NCI-H2171 treated with DMSO at 0.1 percent for 48 hours (cell line): Measurements from ENCODE around the gene SIPA1.
"Not testable (repeated sequence)": the region's sequence is repeated elsewhere in the genome, so short reads cannot be mapped to it uniquely, and the experiment has no call there.

Experiments used
- DNase-seq: peaks from one replicate; lab custom pipeline; 2025; lab: John Stamatoyannopoulos, UW

SIPA1 gene

DNA sequence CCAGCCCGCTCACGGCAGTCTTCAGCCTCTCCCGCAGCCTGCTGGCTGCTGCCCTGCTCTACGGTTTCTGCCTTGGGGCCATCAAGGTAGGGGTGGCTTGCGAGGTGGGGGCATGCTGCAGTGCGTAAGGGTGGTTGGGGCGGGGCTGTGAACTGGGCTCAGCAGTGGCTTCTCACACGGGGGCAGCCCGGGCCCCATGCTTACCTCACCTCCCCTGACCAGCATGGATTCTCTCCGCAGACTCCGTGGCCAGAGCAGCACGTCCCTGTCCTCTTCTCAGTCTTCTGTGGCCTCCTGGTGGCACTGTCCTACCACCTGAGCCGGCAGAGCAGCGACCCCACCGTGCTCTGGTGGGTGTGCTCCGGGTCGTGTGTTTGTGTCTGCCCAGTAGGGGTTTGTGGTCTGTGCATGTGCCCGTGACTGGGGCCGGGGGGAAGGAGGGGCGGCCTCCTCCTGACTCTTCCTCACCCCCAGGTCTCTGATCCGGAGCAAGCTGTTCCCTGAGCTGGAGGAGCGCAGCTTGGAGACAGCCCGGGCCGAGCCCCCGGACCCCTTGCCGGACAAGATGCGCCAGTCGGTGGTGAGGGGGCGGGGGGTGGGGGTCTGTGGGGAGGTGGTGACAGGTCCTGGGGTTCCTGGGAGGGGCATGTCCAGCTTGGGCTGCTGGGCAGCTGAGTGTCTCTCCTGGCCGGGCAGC is 12.8 kb upstream of the SIPA1 start:
- DNase-seq, result no peak

DNA sequence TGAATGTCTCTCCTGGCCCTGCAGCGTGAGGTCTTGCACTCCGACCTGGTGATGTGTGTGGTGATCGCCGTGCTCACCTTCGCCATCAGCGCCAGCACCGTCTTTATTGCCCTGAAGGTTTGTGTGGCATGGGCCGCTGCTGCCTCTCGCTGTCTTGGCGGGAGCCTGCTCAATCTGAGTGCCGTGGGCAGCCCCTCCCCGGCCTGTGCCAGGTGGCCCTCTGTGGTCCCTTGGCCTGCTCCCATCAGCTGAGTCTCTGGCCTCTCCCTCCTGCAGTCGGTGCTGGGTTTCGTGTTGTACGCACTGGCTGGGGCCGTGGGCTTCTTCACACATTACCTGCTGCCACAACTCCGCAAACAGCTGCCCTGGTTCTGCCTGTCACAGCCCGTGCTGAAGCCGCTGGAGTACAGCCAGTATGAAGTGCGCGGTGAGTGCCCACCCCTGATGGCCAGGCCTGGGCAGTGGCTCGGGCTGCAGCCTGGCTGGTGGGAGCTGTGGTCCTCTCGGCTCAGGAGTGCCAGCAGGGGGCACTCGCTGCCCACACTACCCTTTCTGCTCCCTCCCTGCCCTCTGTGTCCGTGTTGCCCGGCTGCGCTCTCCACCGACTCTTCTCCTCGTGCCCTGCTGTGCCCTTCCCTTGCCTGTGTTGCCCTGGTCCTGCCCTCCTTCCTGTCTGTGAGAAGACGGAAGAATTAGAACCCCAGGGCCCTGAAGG is 12.1 kb upstream of the SIPA1 start:
- peak; percentile 21 for DNase-seq

DNA sequence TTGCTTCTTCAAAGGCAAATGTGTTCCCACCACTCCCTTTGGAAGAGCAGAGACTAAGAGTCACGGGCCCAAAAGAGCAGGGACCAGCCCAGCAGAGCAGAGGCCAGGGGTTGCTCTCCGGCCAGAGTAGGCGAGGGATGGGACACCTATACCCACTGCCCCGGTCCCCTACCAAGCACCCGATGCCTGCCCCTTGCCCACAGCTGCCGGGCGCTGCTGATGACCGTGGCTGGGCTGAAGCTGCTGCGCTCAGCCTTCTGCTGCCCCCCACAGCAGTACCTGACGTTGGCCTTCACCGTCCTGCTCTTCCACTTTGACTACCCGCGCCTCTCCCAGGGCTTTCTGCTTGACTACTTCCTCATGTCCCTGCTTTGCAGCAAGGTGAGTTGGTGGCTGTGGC is 10.7 kb upstream of the SIPA1 start:
- DNase-seq, result no peak

DNA sequence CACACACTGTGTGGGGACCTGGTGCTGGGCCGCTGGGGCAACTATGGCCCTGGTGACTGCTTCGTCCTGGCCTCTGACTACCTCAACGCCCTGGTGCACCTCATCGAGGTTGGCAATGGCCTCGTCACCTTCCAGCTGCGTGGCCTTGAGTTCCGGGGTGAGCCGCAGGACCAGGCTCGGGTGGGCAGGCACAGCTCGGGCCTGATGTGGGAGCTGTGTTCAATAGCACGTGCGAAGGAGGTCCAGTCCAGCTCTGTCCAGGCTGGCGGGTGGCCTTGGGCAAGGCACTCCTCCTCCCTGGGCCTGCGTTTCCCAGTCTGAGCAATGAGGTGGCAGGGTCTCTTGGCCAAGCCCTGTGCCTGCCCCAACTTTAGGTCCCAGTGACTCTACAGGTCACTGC is 8.3 kb upstream of the SIPA1 start:
- no peak for DNase-seq

DNA sequence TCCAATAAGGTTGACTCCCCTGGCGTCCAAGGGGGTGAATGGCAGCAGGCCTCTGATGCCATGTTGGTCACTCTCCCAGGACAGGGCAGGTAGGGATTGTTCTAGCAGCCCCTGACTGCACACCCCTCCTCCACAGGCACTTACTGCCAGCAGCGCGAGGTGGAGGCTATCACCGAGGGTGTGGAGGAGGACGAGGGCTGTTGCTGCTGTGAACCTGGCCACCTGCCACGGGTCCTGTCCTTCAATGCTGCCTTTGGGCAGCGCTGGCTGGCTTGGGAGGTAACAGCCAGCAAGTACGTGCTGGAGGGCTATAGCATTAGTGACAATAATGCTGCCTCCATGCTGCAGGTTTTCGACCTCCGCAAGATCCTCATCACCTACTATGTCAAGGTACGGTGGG is 7.7 kb upstream of the SIPA1 start:
- no peak for DNase-seq

DNA sequence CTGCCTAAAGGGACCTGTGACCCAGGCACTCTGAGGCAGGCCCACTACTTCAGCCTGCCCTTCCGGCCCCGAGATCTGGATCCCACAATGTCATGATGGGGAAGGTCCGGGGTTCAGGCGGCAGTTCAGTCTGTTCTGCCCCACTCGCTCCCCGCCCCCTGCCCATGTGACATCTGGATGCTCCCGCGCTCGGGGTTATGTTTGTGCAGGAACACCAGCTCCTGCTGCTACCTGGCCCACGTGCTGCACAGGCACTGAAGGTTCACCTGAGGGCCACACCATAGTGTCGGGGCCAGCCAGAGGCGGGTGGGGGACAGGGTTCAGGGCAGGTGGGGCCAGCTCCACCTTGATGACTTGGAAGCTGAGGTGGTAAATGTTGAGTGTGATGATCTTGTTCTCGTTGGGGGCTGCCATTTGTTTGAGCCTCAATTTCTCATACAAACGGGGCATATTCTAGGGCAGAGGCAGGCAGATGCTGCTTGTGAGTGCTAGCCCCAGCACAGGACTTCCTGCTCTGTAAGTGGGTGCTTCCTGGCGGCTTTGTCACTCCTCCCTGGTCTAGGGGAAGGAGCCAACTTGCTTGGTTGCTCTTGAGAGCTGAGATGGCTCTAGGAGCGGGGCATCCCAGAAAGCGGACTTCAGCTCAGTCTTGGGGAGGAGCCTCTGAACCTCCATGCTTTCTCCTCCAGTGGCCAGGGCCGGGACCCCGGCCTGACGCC is 4.4 kb upstream of the SIPA1 start:
- no peak for DNase-seq

DNA sequence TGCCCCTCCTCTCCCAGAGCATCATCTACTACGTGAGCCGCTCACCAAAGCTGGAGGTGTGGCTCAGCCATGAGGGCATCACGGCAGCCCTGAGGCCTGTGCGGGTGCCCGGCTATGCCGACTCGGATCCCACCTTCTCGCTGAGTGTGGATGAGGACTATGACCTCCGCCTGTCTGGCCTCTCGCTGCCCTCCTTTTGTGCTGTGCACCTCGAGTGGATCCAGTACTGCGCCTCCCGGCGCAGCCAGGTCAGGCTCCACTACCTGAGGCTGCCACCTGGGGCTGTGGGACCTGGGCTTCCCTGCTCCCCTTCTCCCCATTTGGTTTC is 3.8 kb upstream of the SIPA1 start:
- DNase-seq, result no peak

DNA sequence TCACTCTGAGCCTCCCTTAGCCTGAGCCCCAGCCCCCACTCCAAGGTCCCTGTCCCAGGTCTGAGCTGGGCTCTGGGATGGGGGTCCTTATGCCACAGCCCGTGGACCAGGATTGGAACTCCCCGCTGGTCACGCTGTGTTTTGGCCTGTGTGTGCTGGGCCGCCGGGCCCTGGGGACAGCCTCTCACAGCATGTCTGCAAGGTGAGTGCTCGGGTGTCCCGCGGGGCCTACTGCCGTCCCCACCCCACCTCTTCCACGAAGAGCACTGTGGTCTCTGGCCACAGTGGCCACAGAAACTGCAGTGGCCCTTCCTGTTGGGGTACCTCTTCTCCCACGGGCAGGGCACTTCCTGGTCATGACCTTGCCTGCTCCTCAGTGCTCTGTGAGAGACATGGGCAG is 3.5 kb upstream of the SIPA1 start:
- DNase-seq, result no peak

DNA sequence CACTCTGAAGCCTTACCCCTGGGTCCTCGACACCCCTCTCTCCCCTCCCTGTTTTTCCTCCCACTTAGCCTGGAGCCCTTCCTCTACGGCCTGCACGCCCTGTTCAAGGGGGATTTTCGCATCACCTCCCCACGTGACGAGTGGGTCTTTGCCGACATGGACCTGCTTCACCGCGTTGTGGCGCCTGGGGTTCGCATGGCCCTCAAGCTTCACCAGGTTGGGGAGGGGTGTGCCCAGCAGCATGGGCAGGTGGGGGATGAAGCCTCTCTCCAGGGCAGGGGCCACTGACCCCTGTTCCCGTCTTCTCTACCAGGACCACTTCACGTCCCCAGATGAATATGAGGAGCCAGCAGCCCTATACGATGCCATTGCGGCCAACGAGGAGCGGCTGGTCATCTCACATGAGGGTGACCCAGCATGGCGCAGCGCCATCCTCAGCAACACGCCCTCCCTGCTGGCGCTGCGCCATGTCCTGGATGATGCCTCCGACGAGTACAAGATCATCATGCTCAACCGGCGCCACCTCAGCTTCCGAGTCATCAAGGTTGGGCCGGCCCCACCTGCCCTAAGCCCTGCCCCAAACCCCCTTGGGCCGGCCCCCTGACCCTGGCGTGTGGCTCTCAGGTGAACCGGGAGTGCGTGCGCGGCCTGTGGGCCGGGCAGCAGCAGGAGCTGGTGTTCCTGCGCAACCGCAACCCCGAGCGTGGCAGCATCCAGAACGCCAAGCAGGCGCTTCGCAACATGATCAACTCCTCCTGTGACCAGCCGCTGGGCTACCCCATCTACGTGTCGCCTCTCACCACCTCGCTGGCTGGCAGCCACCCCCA is 2.8 kb upstream of the SIPA1 start:
- no peak for DNase-seq

DNA sequence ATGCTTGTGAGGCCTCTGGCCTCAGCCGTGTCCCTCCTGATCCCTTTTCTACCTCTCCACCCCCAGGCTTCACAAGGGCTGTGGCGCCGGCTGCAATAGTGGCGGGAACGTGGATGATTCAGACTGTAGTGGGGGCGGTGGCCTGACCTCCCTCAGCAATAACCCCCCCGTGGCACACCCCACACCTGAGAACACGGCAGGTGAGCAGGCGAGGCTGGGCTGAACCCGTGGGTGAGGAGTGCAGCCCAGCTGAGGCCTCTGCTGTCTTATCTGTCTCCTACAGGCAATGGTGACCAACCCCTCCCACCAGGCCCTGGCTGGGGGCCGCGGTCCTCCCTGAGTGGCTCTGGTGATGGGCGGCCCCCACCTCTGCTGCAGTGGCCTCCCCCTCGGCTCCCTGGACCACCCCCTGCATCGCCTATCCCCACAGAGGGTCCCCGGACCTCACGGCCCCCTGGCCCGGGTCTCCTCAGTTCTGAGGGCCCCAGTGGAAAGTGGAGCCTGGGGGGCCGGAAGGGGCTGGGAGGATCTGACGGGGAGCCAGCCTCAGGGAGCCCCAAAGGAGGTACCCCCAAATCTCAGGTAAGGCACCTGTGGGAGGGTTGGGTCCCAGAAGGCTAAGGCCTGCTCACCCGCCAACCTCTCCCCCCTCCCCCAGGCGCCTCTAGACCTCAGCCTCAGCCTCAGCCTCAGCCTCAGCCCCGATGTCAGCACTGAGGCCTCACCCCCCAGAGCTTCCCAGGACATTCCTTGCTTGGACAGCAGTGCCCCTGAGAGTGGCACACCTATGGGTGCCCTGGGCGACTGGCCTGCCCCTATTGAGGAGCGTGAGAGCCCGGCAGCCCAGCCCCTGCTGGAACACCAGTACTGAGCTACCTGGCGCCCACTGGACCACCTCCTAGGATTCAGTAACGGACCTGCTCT is 1.5 kb upstream of the SIPA1 start:
- no peak for DNase-seq

DNA sequence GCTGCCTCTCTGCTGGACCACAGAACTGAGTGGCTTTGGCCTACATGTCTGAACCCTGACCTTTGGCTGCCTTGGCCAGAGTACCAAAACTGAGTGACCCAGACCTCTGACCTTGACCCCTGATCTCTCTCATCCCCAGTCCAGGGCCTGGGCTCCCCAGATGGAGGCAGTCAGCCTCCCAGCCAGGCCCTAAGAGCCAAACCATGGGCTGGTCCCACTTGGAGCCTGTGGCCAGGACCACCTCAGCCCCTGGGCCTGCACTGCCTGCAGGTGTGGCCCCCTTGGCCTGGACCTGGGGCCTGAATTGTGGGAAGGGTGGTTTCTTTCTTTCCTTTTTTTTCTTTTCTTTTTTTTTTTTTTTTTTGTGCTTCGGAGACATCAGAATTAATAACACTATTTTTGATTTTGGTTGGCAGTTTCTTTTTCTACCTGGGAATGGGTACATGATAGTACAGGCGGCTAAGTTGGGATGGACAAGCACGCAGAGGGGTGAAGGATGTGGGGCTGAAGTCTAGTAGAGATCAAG is 806 bp upstream of the SIPA1 start:
- no peak for DNase-seq

DNA sequence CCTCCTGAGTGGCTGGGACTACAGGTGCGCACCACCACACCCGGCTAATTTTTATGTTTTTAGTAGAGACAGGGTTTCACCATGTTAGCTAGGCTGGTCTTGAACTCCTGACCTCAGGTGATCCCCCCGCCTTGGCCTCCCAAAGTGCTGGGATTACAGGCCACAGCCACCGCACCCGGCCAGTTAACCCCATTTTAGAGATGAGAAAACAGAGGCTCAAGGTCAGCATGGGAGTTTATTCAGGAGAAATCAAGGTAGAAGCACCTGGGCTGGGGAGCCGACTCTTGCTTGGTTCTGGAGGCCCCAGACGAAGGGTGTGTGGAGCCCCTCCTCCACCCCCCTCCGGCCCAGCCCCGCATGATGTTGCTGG is 1.3 kb downstream of the SIPA1 start:
- not testable (repeated sequence) for DNase-seq

DNA sequence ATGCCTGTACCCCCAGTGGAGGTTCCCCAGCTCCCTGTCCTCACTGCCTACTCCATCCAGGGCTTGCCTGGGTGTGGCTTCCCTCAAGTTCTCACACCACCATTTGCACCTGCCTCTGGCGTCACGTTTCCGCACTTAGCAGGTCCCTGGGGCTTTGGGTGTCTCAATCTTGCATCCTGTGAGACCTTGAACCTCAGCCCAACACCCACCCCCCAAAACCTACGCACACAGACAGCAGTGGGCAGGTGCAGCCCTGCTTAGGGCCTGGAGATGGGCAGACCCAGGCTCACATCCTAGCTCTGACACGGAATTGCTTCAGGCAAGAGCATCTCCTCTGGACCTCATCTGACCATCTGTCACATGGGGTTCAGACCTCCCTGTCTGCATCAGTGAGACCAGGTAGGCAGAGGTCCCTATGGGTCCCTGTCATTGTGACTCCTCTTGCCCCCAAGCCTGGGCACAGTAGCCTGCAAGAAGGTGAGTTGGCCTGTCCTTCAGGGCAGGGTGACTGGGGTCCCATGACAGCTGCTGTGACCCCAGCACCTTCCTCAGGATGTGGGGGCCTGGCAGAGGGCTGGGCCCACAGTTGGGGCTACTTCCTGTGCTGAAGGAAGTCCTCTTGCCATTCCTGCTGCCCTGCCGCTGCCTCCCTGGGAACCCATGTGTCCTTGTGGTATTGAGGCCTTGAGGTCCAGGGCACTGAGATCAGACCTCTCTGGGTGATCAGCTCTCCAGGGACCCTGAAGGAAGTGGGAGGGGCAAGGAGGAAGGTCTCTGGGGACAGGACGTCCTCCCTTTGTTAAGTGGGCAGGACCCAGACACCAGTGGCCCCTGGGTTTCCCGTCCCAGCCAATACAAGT is 2.0 kb downstream of the SIPA1 start:
- DNase-seq, result peak; percentile 7

DNA sequence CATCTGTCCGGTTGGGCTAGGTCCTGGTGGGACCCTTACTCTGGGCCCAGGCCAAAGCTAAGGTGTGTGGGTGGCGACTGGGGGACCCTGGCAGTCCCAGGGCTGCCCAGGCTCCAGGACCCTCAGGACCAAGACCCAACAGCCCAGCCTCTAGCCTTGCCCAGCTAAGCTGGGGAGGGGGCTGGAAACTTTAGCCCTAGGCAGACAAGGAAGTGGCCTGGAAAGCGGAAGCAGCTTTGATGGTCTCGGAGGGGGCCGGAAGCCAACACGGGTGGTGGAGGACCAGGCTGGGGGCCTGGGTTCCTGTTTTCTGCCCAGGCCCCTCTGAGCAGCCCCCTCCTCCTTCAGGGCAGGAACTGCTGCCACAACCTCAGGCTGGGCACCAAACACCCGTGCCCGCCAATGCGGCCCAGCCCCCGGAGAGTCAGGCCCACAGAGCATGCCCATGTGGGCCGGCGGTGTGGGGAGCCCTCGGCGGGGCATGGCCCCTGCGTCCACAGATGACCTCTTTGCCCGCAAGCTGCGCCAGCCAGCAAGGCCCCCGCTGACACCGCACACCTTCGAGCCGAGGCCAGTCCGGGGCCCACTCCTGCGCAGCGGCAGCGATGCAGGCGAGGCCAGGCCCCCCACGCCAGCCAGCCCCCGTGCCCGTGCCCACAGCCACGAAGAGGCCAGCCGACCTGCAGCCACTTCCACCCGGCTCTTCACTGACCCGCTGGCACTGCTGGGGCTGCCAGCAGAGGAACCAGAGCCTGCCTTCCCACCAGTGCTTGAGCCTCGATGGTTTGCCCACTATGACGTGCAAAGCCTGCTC is 2.8 kb downstream of the SIPA1 start:
- DNase-seq, result no peak

DNA sequence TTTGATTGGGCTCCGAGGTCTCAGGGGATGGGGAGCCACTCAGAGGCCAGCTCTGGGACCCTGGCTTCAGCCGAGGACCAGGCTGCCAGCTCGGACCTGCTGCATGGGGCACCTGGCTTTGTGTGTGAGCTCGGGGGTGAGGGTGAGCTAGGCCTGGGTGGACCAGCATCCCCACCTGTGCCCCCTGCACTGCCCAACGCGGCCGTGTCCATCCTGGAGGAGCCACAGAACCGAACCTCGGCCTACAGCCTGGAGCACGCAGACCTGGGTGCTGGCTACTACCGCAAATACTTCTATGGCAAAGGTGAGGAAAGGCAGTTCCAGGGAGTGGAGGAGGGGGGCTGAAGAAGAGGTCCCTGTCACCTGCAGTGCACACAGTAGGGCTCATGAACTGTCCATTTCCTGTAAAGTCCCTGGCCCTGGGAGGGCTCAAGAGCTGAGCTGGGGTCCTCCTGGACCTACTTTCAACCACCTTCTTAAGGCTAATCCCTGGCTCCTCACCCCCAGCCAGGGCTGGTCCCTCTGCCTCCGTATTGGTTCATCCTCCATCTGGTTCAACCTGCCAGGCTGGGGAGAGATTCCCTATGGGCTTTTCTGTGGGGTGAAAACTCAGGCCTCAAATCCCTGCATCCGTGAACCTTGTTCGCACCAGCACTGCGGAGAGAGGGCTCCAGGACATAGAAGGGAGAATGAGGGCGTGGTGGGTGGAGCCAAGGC is 3.6 kb downstream of the SIPA1 start:
- DNase-seq, result no peak

DNA sequence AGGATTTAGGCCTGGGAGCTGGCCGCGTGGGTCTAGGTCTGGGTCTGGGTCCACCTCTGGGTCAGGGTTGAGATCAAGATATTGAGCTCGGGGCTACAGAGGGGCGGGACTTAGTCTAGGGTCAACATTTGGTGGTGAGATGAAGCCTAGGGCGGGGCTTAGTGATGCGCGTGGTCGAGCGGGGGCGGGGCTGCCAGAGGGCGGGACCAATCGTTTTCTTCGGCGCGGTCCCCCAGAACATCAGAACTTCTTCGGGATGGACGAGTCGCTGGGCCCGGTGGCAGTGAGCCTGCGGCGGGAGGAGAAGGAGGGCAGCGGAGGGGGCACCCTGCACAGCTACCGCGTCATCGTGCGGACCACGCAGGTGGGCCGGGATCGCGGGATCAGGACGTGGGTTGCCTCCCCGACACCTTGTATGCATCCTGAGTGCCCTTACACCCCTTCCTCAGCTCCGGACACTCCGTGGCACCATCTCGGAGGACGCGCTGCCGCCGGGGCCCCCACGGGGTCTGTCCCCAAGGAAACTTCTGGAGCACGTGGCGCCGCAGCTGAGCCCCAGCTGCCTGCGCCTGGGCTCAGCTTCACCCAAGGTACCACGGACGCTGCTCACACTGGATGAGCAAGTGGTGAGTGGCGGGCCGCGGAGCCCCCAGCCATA is 4.2 kb downstream of the SIPA1 start:
- no peak for DNase-seq

DNA sequence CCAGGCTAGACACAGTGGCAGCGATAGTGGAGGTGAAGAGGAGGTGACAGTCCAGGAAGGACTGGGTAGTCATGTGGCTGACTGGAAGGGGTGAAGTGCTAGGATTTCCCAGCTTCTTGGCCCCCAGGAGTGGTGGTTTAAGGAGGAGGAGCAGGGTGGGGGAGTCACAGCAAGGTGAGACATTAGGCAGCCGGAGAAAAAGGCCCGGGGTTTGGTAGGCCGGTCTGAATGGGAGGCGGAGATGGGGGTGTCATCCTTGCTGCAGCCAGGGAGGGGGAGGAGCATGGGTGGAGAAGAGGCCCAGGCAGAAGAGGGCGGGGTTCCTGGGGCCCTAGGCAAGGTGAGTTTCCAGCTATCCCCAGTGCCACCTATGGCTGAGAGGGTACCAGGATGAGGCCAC is 6.1 kb downstream of the SIPA1 start:
- no peak for DNase-seq

DNA sequence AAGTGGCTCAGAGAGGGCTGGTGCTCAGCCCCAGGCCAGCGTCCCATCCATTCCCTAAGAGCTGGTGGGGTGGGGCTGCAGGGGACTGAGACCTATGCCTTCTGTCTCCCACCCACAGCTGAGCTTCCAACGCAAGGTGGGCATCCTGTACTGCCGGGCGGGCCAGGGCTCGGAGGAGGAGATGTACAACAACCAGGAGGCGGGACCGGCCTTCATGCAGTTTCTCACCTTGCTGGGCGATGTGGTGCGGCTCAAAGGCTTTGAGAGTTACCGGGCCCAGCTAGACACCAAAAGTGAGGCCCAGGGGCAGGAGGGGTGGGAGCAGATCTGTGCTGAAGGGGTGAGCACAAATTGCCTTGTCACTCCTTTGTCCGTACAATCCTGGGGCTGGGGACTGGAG is 6.9 kb downstream of the SIPA1 start:
- no peak for DNase-seq
